ENCODE data around the gene SYN1.

SYN1 gene

DNA sequence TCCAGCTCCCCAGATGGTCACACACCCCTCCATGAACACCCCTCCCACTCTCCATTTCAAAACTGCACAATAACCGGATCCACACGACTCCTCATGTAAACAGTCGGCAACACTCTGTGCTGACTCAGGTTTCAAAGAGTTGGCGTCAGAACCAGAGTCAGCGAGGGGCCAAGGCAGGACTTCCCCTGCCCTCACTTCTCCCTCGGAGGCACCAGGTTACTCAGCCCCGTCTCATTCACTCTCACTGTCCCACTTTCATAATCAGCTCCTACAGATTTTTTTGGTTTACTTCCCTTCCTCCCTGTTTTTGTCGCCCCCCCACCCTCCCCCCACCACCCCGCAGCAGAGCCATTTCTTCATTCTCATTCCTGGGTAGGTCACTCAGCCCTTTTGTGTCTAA is 40.1 kb downstream of the SYN1 start:
- TF ChIP-seq, protein P1, sequence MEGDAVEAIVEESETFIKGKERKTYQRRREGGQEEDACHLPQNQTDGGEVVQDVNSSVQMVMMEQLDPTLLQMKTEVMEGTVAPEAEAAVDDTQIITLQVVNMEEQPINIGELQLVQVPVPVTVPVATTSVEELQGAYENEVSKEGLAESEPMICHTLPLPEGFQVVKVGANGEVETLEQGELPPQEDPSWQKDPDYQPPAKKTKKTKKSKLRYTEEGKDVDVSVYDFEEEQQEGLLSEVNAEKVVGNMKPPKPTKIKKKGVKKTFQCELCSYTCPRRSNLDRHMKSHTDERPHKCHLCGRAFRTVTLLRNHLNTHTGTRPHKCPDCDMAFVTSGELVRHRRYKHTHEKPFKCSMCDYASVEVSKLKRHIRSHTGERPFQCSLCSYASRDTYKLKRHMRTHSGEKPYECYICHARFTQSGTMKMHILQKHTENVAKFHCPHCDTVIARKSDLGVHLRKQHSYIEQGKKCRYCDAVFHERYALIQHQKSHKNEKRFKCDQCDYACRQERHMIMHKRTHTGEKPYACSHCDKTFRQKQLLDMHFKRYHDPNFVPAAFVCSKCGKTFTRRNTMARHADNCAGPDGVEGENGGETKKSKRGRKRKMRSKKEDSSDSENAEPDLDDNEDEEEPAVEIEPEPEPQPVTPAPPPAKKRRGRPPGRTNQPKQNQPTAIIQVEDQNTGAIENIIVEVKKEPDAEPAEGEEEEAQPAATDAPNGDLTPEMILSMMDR (IDR thresholded peaks at IDR 0.05; ENCODE audit: insufficient read depth, low read length, poor library complexity, severe bottlenecking), result no peak
- no peak for TF ChIP-seq EZH2phosphoT487 (conservative IDR thresholded peaks at IDR 0.05; ENCODE audit: low read length)
- Histone ChIP-seq H3K9me2 (replicated peaks; ENCODE audit: insufficient read depth, low read length) (no peaks in the 10 kb centered on the region), H3K4me3 (ENCODE audit: insufficient read depth, low read length, poor library complexity, severe bottlenecking) (no peak overlapping the region), H3K36me3 (ENCODE audit: low read length) (no peaks in the 10 kb centered on the region), H4K20me1 (ENCODE audit: low read depth, low read length) (no peaks in the 10 kb centered on the region), H3K27ac (ENCODE audit: low read depth, low read length) (no peak overlapping the region), H3K9ac (ENCODE audit: low read length) (no peak overlapping the region), H3F3A (ENCODE audit: insufficient read depth) (no peaks in the 10 kb centered on the region), H3K9me3 (ENCODE audit: insufficient read depth, low read length) (no peaks in the 10 kb centered on the region), H2AFZ (ENCODE audit: low read depth, low read length, severe bottlenecking) (no peak overlapping the region), H3K79me2 (ENCODE audit: insufficient read depth, low read length) (no peaks in the 10 kb centered on the region), H3K27me3 (ENCODE audit: low read length) (no peaks in the 10 kb centered on the region), H3K4me2 (ENCODE audit: low read depth, low read length, poor library complexity, severe bottlenecking) (no peak overlapping the region)

DNA sequence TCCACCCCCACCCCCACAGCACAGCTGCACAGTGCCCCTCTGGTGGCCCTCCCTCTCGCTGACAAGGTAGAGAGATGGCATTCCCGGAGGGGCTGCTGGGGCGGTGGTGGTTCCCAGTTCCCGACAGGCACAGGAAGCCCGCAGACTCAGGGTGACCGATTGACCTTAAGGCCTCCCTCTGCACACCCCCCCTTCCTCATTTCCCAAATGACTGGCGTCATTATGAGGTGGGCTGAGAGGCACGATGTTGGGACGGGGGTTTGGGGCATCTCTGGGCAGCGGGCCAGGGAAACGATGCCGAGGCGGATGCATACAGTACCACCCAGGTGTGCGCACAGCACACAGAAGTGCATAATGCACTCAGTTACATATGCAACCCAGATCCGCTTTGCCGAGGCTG is 41.0 kb downstream of the SYN1 start:
- TF ChIP-seq, protein P1 (IDR thresholded peaks at IDR 0.05; ENCODE audit: insufficient read depth, low read length, poor library complexity, severe bottlenecking), result no peak
- no peaks in the 10 kb centered on the region for H3K9me2 ChIP-seq (replicated peaks; ENCODE audit: insufficient read depth, low read length)
- no peaks in the 10 kb centered on the region for H3F3A ChIP-seq (ENCODE audit: insufficient read depth)
- H3K4me3 ChIP-seq (ENCODE audit: insufficient read depth, low read length, poor library complexity, severe bottlenecking), result no peak overlapping the region
- H3K27me3 ChIP-seq (ENCODE audit: low read length), result no peaks in the 10 kb centered on the region
- H2AFZ ChIP-seq (ENCODE audit: low read depth, low read length, severe bottlenecking), result no peak overlapping the region
- no peak overlapping the region for H3K27ac ChIP-seq (ENCODE audit: low read depth, low read length)
- no peaks in the 10 kb centered on the region for H3K9me3 ChIP-seq (ENCODE audit: insufficient read depth, low read length)
- no peaks in the 10 kb centered on the region for H3K36me3 ChIP-seq (ENCODE audit: low read length)
- H3K4me2 ChIP-seq (ENCODE audit: low read depth, low read length, poor library complexity, severe bottlenecking), result no peak overlapping the region
- no peak overlapping the region for H3K9ac ChIP-seq (ENCODE audit: low read length)
- no peaks in the 10 kb centered on the region for H4K20me1 ChIP-seq (ENCODE audit: low read depth, low read length)
- no peaks in the 10 kb centered on the region for H3K79me2 ChIP-seq (ENCODE audit: insufficient read depth, low read length)

DNA sequence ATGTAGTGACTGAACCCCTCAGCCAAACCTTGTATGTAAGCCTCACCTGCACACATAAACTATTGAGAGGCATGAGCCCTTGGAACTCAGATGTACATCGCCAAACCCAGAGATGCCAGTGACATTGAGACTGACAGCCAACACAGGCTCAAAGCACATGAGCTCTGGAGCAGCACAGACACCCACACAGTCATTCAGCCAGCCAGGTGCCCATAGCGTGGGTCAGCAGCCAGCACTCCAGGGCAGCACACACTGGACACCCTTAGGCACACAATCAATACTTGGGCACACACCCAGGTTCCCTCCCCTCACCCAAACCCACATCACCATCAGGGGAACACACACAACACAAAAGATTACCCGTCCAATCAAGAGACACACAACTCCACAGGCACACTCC is 41.8 kb downstream of the SYN1 start:
- Histone ChIP-seq H3K27me3 (ENCODE audit: low read length) (no peaks in the 10 kb centered on the region), H3K79me2 (ENCODE audit: insufficient read depth, low read length) (no peaks in the 10 kb centered on the region), H3F3A (ENCODE audit: insufficient read depth) (no peaks in the 10 kb centered on the region), H3K36me3 (ENCODE audit: low read length) (no peaks in the 10 kb centered on the region), H3K27ac (ENCODE audit: low read depth, low read length) (no peak overlapping the region), H2AFZ (ENCODE audit: low read depth, low read length, severe bottlenecking) (no peak overlapping the region), H3K9me2 (replicated peaks; ENCODE audit: insufficient read depth, low read length) (no peaks in the 10 kb centered on the region), H3K4me3 (ENCODE audit: insufficient read depth, low read length, poor library complexity, severe bottlenecking) (no peak overlapping the region), H3K9ac (ENCODE audit: low read length) (no peak overlapping the region), H3K4me2 (ENCODE audit: low read depth, low read length, poor library complexity, severe bottlenecking) (no peak overlapping the region), H3K9me3 (ENCODE audit: insufficient read depth, low read length) (no peaks in the 10 kb centered on the region), H4K20me1 (ENCODE audit: low read depth, low read length) (no peaks in the 10 kb centered on the region)
- TF ChIP-seq EZH2phosphoT487 (conservative IDR thresholded peaks at IDR 0.05; ENCODE audit: low read length), result no peak
- TF ChIP-seq, protein P1 (IDR thresholded peaks at IDR 0.05; ENCODE audit: insufficient read depth, low read length, poor library complexity, severe bottlenecking), result no peak

DNA sequence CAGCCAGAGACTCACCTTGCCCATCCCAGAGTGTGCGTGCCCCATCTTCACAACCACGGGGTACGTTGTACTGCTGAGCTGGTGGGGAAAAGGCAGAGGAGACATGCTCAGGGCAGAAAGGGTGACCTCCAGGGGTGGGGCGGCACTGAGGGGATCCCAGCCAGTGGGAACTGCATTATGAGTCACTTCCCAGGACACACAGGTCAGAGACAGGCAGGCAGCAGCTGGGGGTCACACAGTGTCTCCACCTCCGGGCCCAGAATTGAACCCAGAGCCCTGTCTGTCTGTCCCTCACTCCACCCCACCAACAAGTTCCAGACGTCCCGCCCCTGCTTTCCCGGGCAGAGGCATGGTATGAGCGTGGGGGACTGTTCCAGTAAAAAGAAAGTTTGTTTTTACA is 42.2 kb downstream of the SYN1 start:
- Histone ChIP-seq H3K79me2 (ENCODE audit: insufficient read depth, low read length) (no peaks in the 10 kb centered on the region), H3K9ac (ENCODE audit: low read length) (no peak overlapping the region), H3K27ac (ENCODE audit: low read depth, low read length) (no peak overlapping the region), H3K4me3 (ENCODE audit: insufficient read depth, low read length, poor library complexity, severe bottlenecking) (no peak overlapping the region), H4K20me1 (ENCODE audit: low read depth, low read length) (no peaks in the 10 kb centered on the region), H3F3A (ENCODE audit: insufficient read depth) (no peaks in the 10 kb centered on the region), H3K27me3 (ENCODE audit: low read length) (no peaks in the 10 kb centered on the region), H3K4me2 (ENCODE audit: low read depth, low read length, poor library complexity, severe bottlenecking) (no peak overlapping the region), H3K9me2 (replicated peaks; ENCODE audit: insufficient read depth, low read length) (no peaks in the 10 kb centered on the region), H2AFZ (ENCODE audit: low read depth, low read length, severe bottlenecking) (no peak overlapping the region), H3K9me3 (ENCODE audit: insufficient read depth, low read length) (no peaks in the 10 kb centered on the region), H3K36me3 (ENCODE audit: low read length) (no peaks in the 10 kb centered on the region)
- TF ChIP-seq EZH2phosphoT487 (conservative IDR thresholded peaks at IDR 0.05; ENCODE audit: low read length), result no peak
- TF ChIP-seq, protein P1 (IDR thresholded peaks at IDR 0.05; ENCODE audit: insufficient read depth, low read length, poor library complexity, severe bottlenecking), result no peak

Data from SU-DHL-6 (cell line).